WTC11 (cell line): ENCODE results near the gene MMS19. TPM values are rescaled to one million over a fixed set of nuclear protein-coding genes. Genes with fewer than 3 reads are reported as not detected.

Experiments
- ATAC-seq: fragments of 200-7000 bp; cut with Tn5 transposase; 2 replicates; pipeline ENCODE4 v1.10.0; 2021; ENCODE audit warnings: mild to moderate bottlenecking, moderate library complexity
- CTCF ChIA-PET: fragments of 300-600 bp; sonication (Branson Sonifier 250); formaldehyde crosslinking; loops from one replicate; lab custom pipeline; 2021; ENCODE audit warnings: antibody characterized with exemption; lab: Charles Lee
- POLR2A ChIA-PET: fragments of 350-600 bp; sonication (Branson Sonifier 250); formaldehyde crosslinking; loops from one replicate; lab custom pipeline; 2021; ENCODE audit warnings: antibody characterized with exemption; lab: Charles Lee
- DNase-seq: peaks from one replicate; pipeline ENCODE4 v3.0.0; 2021; ENCODE audit warnings: low spot score
- H3K27ac Mint-ChIP-seq: 2 replicates; pipeline ENCODE4 v1.8.0; 2021; ENCODE audit warnings: mixed read lengths
- H3K27me3 Mint-ChIP-seq: 2 replicates; pipeline ENCODE4 v1.8.0; 2021; ENCODE audit warnings: low read depth, mild to moderate bottlenecking, moderate library complexity, mixed read lengths
- H3K36me3 Mint-ChIP-seq: 2 replicates; pipeline ENCODE4 v1.8.0; 2021; ENCODE audit warnings: mixed read lengths
- H3K4me1 Mint-ChIP-seq: 2 replicates; pipeline ENCODE4 v1.8.0; 2022; ENCODE audit warnings: mixed read lengths
- H3K4me3 Mint-ChIP-seq: 2 replicates; pipeline ENCODE4 v1.8.0; 2021; ENCODE audit warnings: mild to moderate bottlenecking, moderate library complexity, mixed read lengths
- H3K9me3 Mint-ChIP-seq: 2 replicates; pipeline ENCODE4 v1.8.0; 2021; ENCODE audit warnings: mixed read lengths
- GRHL2 ChIP-seq: fragments of 250-450 bp; sonication (Bioruptor Pico); IDR thresholded peaks from 2 replicates; pipeline ENCODE4 v1.8.0; 2022; ENCODE audit warnings: mild to moderate bottlenecking, moderate library complexity; ENCODE audit not compliant: insufficient replicate concordance, severe bottlenecking
- NR1H2 ChIP-seq: sonication (generic); formaldehyde crosslinking; IDR thresholded peaks from 2 replicates; pipeline ENCODE4 v1.9.0; 2021; ENCODE audit warnings: mild to moderate bottlenecking, moderate library complexity, missing genetic modification reagents
- NR2C2 ChIP-seq: sonication (generic); formaldehyde crosslinking; IDR thresholded peaks from 2 replicates; pipeline ENCODE4 v1.8.0; 2022; ENCODE audit warnings: mild to moderate bottlenecking, missing genetic modification reagents
- RORB ChIP-seq: fragments of 250-450 bp; sonication (Bioruptor Pico); IDR thresholded peaks from 2 replicates; pipeline ENCODE4 v1.9.0; 2021; ENCODE audit warnings: mild to moderate bottlenecking
- ZNF232 ChIP-seq: sonication (generic); formaldehyde crosslinking; IDR thresholded peaks from 2 replicates; pipeline ENCODE4 v1.8.0; 2022; ENCODE audit warnings: mild to moderate bottlenecking, missing genetic modification reagents
- total RNA-seq: library from RNA; stranded (reverse); gene quantifications from 3 replicates; pipeline ENCODE4 v1.2.3, GENCODE V29; 2021
- TF ChIP-seq, protein P1 (sequence below): sonication (generic); formaldehyde crosslinking; IDR thresholded peaks from 2 replicates; pipeline ENCODE4 v1.8.0; 2022; ENCODE audit warnings: mild to moderate bottlenecking, missing genetic modification reagents
- TF ChIP-seq, protein P2 (sequence below): sonication (generic); formaldehyde crosslinking; IDR thresholded peaks from 2 replicates; pipeline ENCODE4 v1.8.0; 2022; ENCODE audit warnings: mild to moderate bottlenecking, missing genetic modification reagents
- TF ChIP-seq, protein P3 (sequence below): sonication (generic); formaldehyde crosslinking; IDR thresholded peaks from 2 replicates; pipeline ENCODE4 v1.8.1; 2023; ENCODE audit warnings: mild to moderate bottlenecking, missing genetic modification reagents, borderline replicate concordance
- TF ChIP-seq, protein P4 (sequence below): sonication (generic); formaldehyde crosslinking; IDR thresholded peaks from 2 replicates; pipeline ENCODE4 v1.8.1; 2022; ENCODE audit warnings: low read depth, missing genetic modification reagents, borderline replicate concordance
- TF ChIP-seq, protein P5 (sequence below): sonication (generic); formaldehyde crosslinking; IDR thresholded peaks from 2 replicates; pipeline ENCODE4 v1.8.0; 2022; ENCODE audit warnings: mild to moderate bottlenecking, missing genetic modification reagents
- TF ChIP-seq, protein P6 (sequence below): sonication (generic); formaldehyde crosslinking; IDR thresholded peaks from 2 replicates; pipeline ENCODE4 v1.8.1; 2022; ENCODE audit warnings: low read depth, mild to moderate bottlenecking, moderate library complexity, missing genetic modification reagents, borderline replicate concordance
- TF ChIP-seq, protein P7 (sequence below): fragments of 250-450 bp; sonication (Bioruptor Pico); IDR thresholded peaks from 2 replicates; pipeline ENCODE4 v1.9.0; 2021; ENCODE audit warnings: mild to moderate bottlenecking

Gene MMS19
- total RNA-seq, 1 experiment from 2014 or later, result 135 TPM

DNA sequence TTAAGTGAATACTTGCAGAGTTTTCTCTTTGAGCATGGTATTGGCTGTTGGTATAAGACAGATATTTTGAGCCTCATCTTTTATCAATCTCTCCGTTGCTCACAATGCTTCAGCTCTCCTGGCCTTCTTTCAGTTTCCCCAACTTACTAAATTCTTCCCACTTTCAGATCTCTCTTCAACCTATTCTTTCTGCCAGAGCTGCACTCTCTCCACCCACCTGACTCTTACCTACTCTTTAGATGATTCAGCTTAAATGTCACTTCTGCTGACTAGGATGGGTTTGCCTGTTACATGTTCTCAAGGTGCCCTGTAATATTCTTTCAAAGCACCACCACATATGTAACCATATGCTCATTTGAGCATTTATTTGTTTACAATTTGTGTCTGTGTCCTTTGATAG is 54.0 kb downstream of the MMS19 start (continued):
- TF ChIP-seq NR1H2 (CRISPR knock-in tag) (no peak), ZNF232 (CRISPR knock-in tag) (no peak)
- TF ChIP-seq, protein P1, sequence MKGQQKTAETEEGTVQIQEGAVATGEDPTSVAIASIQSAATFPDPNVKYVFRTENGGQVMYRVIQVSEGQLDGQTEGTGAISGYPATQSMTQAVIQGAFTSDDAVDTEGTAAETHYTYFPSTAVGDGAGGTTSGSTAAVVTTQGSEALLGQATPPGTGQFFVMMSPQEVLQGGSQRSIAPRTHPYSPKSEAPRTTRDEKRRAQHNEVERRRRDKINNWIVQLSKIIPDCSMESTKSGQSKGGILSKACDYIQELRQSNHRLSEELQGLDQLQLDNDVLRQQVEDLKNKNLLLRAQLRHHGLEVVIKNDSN (CRISPR knock-in tag), result no peak

DNA sequence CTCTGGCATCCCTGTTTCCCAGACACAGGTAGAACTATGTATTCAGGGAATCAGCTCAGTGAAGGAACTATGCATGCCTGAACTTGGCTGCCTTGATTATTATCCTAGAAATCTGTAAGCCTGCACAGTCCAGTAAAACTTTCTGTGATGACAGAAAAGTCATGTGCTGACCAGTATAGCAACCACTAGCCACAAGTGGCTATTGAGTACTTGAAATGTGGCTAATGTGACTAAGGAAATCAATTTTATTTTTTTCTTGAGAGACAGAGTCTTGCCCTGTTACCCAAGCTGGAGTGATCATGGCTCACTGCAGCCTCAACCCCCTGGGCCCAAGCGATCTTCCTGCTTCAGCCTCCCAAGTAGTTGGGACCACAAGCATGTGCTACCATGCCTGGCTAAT is 55.9 kb downstream of the MMS19 start:
- no peak overlapping the region for H3K4me3 Mint-ChIP-seq
- ATAC-seq (no peak), DNase-seq (no peak)
- no peaks in the 10 kb centered on the region for H3K27me3 Mint-ChIP-seq
- no peak overlapping the region for H3K27ac Mint-ChIP-seq
- TF ChIP-seq GRHL2 (CRISPR knock-in tag) (no peak), RORB (CRISPR knock-in tag) (no peak)
- TF ChIP-seq, protein P2, sequence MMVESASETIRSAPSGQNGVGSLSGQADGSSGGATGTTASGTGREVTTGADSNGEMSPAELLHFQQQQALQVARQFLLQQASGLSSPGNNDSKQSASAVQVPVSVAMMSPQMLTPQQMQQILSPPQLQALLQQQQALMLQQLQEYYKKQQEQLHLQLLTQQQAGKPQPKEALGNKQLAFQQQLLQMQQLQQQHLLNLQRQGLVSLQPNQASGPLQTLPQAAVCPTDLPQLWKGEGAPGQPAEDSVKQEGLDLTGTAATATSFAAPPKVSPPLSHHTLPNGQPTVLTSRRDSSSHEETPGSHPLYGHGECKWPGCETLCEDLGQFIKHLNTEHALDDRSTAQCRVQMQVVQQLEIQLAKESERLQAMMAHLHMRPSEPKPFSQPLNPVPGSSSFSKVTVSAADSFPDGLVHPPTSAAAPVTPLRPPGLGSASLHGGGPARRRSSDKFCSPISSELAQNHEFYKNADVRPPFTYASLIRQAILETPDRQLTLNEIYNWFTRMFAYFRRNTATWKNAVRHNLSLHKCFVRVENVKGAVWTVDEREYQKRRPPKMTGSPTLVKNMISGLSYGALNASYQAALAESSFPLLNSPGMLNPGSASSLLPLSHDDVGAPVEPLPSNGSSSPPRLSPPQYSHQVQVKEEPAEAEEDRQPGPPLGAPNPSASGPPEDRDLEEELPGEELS (CRISPR knock-in tag), result no peak
- TF ChIP-seq, protein P3, sequence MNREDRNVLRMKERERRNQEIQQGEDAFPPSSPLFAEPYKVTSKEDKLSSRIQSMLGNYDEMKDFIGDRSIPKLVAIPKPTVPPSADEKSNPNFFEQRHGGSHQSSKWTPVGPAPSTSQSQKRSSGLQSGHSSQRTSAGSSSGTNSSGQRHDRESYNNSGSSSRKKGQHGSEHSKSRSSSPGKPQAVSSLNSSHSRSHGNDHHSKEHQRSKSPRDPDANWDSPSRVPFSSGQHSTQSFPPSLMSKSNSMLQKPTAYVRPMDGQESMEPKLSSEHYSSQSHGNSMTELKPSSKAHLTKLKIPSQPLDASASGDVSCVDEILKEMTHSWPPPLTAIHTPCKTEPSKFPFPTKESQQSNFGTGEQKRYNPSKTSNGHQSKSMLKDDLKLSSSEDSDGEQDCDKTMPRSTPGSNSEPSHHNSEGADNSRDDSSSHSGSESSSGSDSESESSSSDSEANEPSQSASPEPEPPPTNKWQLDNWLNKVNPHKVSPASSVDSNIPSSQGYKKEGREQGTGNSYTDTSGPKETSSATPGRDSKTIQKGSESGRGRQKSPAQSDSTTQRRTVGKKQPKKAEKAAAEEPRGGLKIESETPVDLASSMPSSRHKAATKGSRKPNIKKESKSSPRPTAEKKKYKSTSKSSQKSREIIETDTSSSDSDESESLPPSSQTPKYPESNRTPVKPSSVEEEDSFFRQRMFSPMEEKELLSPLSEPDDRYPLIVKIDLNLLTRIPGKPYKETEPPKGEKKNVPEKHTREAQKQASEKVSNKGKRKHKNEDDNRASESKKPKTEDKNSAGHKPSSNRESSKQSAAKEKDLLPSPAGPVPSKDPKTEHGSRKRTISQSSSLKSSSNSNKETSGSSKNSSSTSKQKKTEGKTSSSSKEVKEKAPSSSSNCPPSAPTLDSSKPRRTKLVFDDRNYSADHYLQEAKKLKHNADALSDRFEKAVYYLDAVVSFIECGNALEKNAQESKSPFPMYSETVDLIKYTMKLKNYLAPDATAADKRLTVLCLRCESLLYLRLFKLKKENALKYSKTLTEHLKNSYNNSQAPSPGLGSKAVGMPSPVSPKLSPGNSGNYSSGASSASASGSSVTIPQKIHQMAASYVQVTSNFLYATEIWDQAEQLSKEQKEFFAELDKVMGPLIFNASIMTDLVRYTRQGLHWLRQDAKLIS, result no peak
- TF ChIP-seq, protein P4, sequence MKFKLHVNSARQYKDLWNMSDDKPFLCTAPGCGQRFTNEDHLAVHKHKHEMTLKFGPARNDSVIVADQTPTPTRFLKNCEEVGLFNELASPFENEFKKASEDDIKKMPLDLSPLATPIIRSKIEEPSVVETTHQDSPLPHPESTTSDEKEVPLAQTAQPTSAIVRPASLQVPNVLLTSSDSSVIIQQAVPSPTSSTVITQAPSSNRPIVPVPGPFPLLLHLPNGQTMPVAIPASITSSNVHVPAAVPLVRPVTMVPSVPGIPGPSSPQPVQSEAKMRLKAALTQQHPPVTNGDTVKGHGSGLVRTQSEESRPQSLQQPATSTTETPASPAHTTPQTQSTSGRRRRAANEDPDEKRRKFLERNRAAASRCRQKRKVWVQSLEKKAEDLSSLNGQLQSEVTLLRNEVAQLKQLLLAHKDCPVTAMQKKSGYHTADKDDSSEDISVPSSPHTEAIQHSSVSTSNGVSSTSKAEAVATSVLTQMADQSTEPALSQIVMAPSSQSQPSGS, result no peak
- TF ChIP-seq, protein P5, sequence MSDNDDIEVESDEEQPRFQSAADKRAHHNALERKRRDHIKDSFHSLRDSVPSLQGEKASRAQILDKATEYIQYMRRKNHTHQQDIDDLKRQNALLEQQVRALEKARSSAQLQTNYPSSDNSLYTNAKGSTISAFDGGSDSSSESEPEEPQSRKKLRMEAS (CRISPR knock-in tag), result no peak
- TF ChIP-seq, protein P6, sequence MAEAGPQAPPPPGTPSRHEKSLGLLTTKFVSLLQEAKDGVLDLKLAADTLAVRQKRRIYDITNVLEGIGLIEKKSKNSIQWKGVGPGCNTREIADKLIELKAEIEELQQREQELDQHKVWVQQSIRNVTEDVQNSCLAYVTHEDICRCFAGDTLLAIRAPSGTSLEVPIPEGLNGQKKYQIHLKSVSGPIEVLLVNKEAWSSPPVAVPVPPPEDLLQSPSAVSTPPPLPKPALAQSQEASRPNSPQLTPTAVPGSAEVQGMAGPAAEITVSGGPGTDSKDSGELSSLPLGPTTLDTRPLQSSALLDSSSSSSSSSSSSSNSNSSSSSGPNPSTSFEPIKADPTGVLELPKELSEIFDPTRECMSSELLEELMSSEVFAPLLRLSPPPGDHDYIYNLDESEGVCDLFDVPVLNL, result no peak
- TF ChIP-seq, all 79 proteins: peak for 0
- ChIA-PET POLR2A (no interaction called here), CTCF (interaction anchor here (2.6 kb wide), 1 partner anchor 35 kb away, joined by 14 read pairs; no protein-coding TSS in a partner anchor)
- no peaks in the 10 kb centered on the region for H3K9me3 Mint-ChIP-seq
- H3K36me3 Mint-ChIP-seq, result peaks cover 31% of the 10 kb centered on the region
- peaks cover 16% of the 10 kb centered on the region for H3K4me1 Mint-ChIP-seq

DNA sequence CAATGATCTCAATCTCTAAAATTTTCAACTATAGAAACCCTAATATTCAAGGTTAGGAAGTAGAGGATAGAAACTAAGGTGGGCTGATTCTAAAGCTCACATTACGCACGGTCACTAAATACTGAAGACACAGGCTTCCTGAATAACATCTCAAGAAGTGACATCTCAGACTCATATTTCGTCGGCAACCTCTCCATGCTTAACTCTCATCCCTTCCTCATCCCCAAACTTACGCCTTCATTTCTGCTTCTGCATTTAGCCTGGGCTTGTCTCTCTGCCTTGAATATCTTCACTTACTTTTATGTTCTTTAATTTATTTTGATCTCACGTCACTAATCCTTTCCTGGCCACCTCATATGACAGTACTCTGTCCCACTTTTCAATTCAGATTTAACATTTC is 63.0 kb downstream of the MMS19 start:
- Mint-ChIP-seq H3K36me3 (peaks cover 70% of the 10 kb centered on the region), H3K4me1 (no peaks in the 10 kb centered on the region), H3K9me3 (no peaks in the 10 kb centered on the region), H3K27ac (peak overlapping the region; percentile 39; the same call in 1 of the 2 replicates), H3K27me3 (no peaks in the 10 kb centered on the region), H3K4me3 (no peak overlapping the region)
- POLR2A ChIA-PET, result interaction anchor here (0.7 kb wide), 1 partner anchor 21 kb away, joined by 8 read pairs; no protein-coding TSS in a partner anchor
- TF ChIP-seq, protein P7, sequence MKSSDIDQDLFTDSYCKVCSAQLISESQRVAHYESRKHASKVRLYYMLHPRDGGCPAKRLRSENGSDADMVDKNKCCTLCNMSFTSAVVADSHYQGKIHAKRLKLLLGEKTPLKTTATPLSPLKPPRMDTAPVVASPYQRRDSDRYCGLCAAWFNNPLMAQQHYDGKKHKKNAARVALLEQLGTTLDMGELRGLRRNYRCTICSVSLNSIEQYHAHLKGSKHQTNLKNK (CRISPR knock-in tag), result peak; percentile 70
- TF ChIP-seq NR2C2, result no peak
- DNase-seq (no peak), ATAC-seq (no peak)
- CTCF ChIA-PET, result no interaction called here
